Fibroblast of villous mesenchyme (primary cell): ENCODE data around the gene PGLYRP3. TPM values are rescaled to one million over a fixed set of nuclear protein-coding genes. Genes with fewer than 3 reads are reported as not detected.

Source experiments
- DNase-seq: peaks from one replicate; pipeline ENCODE4 v3.0.0-alpha.2; 2010; ENCODE audit warnings: low read depth
- H3K4me3 ChIP-seq: 2 replicates; pipeline ENCODE4 v1.5.1; 2011; ENCODE audit warnings: low read depth, mild to moderate bottlenecking, low read length
- total RNA-seq: library from RNA; depleted of rRNA; stranded (reverse); fragments of >200 nt; gene quantifications from 2 replicates; pipeline ENCODE4 v1.2.3, GENCODE V29; 2012
- TF ChIP-seq, protein P1 (sequence below): IDR thresholded peaks from 2 replicates; pipeline ENCODE4 v1.5.1; 2012; ENCODE audit warnings: low read depth, mild to moderate bottlenecking, low read length; ENCODE audit not compliant: insufficient read depth

Gene PGLYRP3
- total RNA-seq, 1 donor = not detected

DNA sequence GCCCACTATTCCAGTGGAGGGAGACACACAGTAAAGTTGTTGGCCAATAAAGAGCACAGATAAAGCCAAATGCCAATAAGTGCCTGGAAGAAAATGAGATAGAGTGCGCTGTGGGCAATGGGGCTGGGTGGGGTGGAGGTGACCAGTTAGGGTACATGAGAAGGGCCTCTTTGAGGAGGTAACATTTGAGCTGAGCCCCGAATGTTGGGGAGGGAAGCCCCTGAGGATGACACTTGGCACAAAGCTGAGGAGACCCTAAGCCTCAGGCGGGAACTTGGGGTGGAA, 45.9 kb upstream of the PGLYRP3 start:
- no peak overlapping the region for H3K4me3 ChIP-seq
- TF ChIP-seq, protein P1, sequence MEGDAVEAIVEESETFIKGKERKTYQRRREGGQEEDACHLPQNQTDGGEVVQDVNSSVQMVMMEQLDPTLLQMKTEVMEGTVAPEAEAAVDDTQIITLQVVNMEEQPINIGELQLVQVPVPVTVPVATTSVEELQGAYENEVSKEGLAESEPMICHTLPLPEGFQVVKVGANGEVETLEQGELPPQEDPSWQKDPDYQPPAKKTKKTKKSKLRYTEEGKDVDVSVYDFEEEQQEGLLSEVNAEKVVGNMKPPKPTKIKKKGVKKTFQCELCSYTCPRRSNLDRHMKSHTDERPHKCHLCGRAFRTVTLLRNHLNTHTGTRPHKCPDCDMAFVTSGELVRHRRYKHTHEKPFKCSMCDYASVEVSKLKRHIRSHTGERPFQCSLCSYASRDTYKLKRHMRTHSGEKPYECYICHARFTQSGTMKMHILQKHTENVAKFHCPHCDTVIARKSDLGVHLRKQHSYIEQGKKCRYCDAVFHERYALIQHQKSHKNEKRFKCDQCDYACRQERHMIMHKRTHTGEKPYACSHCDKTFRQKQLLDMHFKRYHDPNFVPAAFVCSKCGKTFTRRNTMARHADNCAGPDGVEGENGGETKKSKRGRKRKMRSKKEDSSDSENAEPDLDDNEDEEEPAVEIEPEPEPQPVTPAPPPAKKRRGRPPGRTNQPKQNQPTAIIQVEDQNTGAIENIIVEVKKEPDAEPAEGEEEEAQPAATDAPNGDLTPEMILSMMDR = no peak
- DNase-seq = no peak

DNA sequence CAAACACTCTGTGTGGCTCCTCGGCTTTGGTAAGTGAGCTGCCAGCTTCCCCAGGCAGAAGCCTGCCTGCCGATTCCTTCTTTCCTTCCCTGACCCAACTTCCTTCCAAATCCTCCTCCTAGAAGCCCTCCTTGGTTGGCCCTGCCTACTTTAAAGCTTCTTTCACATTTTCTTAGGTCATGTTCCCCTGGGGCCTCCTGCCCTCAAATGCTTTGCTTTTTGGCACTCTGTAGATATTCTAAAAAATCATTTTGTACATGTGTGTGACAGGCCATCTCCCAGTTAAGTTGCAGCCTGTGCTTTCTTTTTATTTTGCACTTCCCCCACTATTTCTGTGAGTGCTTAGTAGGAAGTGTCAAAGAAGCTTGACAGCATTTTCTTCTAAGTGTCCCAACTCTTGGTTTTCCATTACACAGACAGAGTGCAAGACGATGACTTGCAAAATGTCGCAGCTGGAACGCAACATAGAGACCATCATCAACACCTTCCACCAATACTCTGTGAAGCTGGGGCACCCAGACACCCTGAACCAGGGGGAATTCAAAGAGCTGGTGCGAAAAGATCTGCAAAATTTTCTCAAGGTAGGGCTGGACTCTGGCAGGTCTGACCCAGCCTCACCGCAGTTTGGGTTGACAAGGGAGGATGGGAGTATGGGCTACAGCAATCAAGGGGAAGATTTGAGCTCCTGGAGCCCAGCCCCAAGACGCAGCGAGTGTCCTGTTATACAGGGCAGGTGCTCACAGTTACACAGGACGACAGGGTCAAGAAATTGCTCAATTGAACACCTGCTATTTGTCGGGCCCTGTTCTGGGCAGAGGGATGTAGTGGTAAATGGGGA, 45.3 kb upstream of the PGLYRP3 start, which contains the start of gene S100A9:
TSS of gene S100A9 (plus strand) at position 2 of the 838 bp plus-strand sequence. CDS start at position 432, 430 bp downstream.
- no peak for DNase-seq
- TF ChIP-seq, protein P1 = no peak

DNA sequence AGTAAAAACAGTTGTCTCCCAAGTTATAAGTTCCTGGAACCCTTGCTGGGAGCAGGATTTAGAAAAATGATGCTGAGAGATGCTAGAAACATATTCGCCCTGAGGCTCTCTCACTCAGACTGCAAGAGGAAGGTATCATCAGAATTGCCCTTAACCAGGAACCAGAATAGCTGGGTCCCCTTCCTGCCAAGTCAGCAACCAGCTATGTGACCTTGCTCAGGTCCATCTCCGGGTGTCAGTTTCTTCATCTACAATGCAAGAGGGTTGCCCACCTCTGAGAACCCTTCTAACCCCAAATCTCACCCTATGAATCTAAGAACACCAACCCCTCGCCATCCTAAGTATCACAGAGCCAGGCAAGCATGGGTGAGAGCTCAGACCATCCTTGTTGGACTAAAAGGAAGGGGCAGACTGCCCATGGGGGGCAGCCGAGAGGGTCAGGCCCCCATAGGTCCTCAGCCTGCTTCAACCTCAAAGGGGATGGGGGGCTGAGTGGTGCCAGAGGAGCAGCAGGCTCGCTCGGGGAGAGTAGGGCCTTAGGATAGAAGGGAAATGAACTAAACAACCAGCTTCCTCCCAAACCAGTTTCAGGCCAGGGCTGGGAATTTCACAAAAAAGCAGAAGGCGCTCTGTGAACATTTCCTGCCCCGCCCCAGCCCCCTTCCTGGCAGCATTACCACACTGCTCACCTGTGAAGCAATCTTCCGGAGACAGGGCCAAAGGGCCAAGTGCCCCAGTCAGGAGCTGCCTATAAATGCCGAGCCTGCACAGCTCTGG, 44.5 kb upstream of the PGLYRP3 start:
- TF ChIP-seq, protein P1 = no peak
- no peak for DNase-seq
- no peak overlapping the region for H3K4me3 ChIP-seq

More for the DNA sequence above, 45.3 kb upstream of the PGLYRP3 start, which contains the start of gene S100A9:
- no peak within 1 kb of the TSS for H3K4me3 ChIP-seq

DNA sequence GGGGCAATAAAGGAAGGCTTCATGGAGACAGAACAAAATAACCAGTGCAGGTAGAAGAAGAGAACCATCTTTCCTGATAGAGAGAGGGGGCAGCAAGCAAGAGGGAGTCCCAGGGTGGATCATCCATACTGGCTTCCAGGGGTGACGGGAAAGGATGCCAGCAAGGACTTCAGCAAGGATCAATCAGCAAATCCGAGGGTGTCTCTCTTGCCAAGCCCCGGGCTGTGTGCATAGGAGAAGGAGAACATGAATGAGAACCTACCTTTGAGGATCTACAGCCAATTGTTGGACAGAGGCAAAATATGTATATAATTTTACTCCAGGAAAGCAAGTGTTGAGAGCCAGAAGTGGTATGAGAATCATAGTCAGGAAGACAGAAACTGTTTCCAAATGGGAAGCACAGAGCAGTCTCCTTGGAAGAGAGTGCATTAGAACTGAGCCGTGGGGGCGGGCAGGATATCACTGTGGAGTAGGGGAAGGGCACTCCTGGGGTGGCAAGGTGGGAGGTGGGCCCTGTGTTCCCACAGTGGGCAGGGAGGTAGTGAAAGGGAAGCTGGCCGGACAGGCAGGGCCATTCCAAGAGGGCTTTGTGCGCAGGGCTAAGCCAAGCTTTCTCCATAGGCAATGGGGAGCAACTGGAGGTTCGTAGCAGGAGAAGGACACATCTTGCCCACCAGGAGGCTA, 43.8 kb upstream of the PGLYRP3 start:
- TF ChIP-seq, protein P1 = no peak
- no peak for DNase-seq
- H3K4me3 ChIP-seq = no peak overlapping the region

DNA sequence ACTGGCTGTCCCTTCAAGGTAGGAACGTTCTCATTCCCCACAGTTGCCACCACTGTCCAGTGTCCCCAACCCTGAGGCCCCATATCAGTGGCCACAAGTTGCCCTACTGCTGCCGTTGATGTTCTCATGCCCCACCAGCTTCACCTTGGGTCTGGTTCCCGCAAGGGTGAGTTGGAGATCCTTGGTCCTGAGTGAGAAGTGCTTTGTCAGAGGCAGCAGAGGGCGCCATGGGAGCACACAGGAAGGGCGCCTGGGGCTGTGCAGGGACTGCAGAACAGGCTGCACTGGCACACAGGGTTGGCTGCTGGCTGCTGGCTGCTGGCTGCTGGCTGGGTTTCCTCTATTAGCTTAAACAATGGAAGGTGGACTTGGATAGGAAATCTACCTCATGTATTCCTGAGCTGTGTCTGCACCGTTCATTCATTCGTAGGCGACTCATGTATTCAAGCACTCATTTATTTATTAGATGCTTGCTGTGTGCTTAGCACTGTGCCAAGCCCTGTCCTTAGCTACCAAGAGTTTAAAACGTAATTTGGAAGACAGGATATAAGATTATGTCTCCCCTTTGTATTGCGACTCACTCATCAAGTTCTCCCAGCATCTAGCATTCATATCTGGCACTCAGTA, 42.8 kb upstream of the PGLYRP3 start:
- DNase-seq = peak; percentile 52

More for the DNA sequence above, 42.8 kb upstream of the PGLYRP3 start:
- H3K4me3 ChIP-seq = no peak overlapping the region
- TF ChIP-seq, protein P1 = peak; percentile 59
